Measurements from ENCODE around the gene PRDM2. TPM values are rescaled to one million over a fixed set of nuclear protein-coding genes. Genes with fewer than 3 reads are reported as not detected.

PRDM2 gene
- total RNA-seq, 2 donors from 2014 or later = 43.0 to 45.4 TPM

GRCh38 chr1:13764588-13765332 lies 64.8 kb downstream of the PRDM2 start:
- Histone ChIP-seq H3K9me3 (no peaks in the 10 kb centered on the region), H3K4me1 (ENCODE audit: control insufficient read depth in 1 of 2, low read depth in 2 of 2) (peaks cover 29 to 77% of the 10 kb centered on the region in 2 donors), H3K4me3 (peak overlapping the region; percentile 20), H3K36me3 (no peaks in the 10 kb centered on the region), H3K27me3 (replicated peaks; ENCODE audit: insufficient read depth) (no peaks in the 10 kb centered on the region), H3K27ac (no peak overlapping the region)
- ATAC-seq (ENCODE audit: insufficient number of reproducible peaks, low FRiP score, low read depth) (no peak), DNase-seq (ENCODE audit: low spot score) (no peak)
- no peak for TF ChIP-seq CTCF (IDR thresholded peaks at IDR 0.05)

GRCh38 chr1:13766592-13767564 lies 66.9 kb downstream of the PRDM2 start:
- Histone ChIP-seq H3K9me3 (no peaks in the 10 kb centered on the region), H3K36me3 (no peaks in the 10 kb centered on the region), H3K27ac (no peak overlapping the region), H3K4me1 (ENCODE audit: control insufficient read depth in 1 of 2, low read depth in 2 of 2) (peaks cover 29 to 60% of the 10 kb centered on the region in 2 donors), H3K27me3 (replicated peaks; ENCODE audit: insufficient read depth) (no peaks in the 10 kb centered on the region), H3K4me3 (no peak overlapping the region)
- DNase-seq (ENCODE audit: low spot score) (no peak), ATAC-seq (ENCODE audit: insufficient number of reproducible peaks, low FRiP score, low read depth) (no peak)
- TF ChIP-seq CTCF (IDR thresholded peaks at IDR 0.05) = no peak

- Histone ChIP-seq H3K4me1 (ENCODE audit: control insufficient read depth in 1 of 2, low read depth in 2 of 2) (peaks cover 21 to 41% of the 10 kb centered on the region in 2 donors), H3K4me3 (no peak overlapping the region), H3K27ac (no peak overlapping the region), H3K36me3 (no peaks in the 10 kb centered on the region), H3K9me3 (no peaks in the 10 kb centered on the region), H3K27me3 (replicated peaks; ENCODE audit: insufficient read depth) (no peaks in the 10 kb centered on the region)
- no peak for DNase-seq (ENCODE audit: low spot score)
- ATAC-seq (ENCODE audit: insufficient number of reproducible peaks, low FRiP score, low read depth) = no peak
- TF ChIP-seq CTCF (IDR thresholded peaks at IDR 0.05) = no peak
Measured at GRCh38 chr1:13769212-13769611, 69.2 kb downstream of the PRDM2 start.

- H3K36me3 ChIP-seq = no peaks in the 10 kb centered on the region
- peaks cover 15 to 35% of the 10 kb centered on the region in 2 donors for H3K4me1 ChIP-seq (ENCODE audit: control insufficient read depth in 1 of 2, low read depth in 2 of 2)
- no peak overlapping the region for H3K27ac ChIP-seq
- H3K27me3 ChIP-seq (replicated peaks; ENCODE audit: insufficient read depth) = no peaks in the 10 kb centered on the region
- H3K9me3 ChIP-seq = no peaks in the 10 kb centered on the region
- ATAC-seq (ENCODE audit: insufficient number of reproducible peaks, low FRiP score, low read depth) (no peak), DNase-seq (ENCODE audit: low spot score) (no peak)
- no peak for TF ChIP-seq CTCF (IDR thresholded peaks at IDR 0.05)
- H3K4me3 ChIP-seq = no peak overlapping the region
Measured at GRCh38 chr1:13769830-13770229, 69.8 kb downstream of the PRDM2 start.

GRCh38 chr1:13770743-13771142 lies 70.8 kb downstream of the PRDM2 start:
- Histone ChIP-seq H3K36me3 (peaks cover under 1% of the 10 kb centered on the region), H3K27me3 (replicated peaks; ENCODE audit: insufficient read depth) (no peaks in the 10 kb centered on the region), H3K4me3 (no peak overlapping the region), H3K4me1 (ENCODE audit: control insufficient read depth in 1 of 2, low read depth in 2 of 2) (peaks cover 8 to 26% of the 10 kb centered on the region in 2 donors), H3K27ac (no peak overlapping the region), H3K9me3 (no peaks in the 10 kb centered on the region)
- TF ChIP-seq CTCF (IDR thresholded peaks at IDR 0.05) = no peak
- DNase-seq (ENCODE audit: low spot score) = no peak
- ATAC-seq (ENCODE audit: insufficient number of reproducible peaks, low FRiP score, low read depth) = no peak

Data from thoracic aorta (tissue), 2 donors.